ENCODE data around the gene IL22RA1. TPM values are rescaled to one million over a fixed set of nuclear protein-coding genes. Genes with fewer than 3 reads are reported as not detected.

Gene IL22RA1
- total and polyA plus RNA-seq, 2 experiments from 2014 or later: not detected

DNA sequence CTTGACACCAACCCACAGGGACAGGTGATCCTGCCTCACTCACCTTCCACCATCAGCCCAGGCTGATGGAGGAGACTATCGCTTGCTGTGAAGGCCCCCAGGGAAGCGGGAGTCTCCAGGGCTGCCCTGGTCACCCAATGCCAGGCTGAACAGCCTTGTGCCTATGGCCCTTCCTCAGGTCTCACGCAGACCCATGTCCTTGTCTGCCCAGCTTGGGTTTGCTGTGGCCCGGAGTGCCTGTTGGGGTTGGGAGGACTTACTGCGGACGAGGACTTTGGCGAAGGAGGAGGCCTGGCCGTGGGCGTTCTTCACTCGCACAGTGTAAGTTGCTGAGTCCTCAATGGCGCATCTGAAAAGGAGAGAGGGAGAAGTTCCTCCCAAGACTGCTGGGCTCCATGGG, 45.3 kb downstream of the IL22RA1 start:
- DNase-seq (ENCODE audit: low read depth in 1 of 2, low spot score in 1 of 2): no peak
- Histone ChIP-seq H3K4me3 (no peak overlapping the region), H3K27ac (no peak overlapping the region), H3K4me1 (ENCODE audit: low read depth) (peaks cover 30% of the 10 kb centered on the region), H3K27me3 (no peaks in the 10 kb centered on the region), H3K36me3 (no peaks in the 10 kb centered on the region), H3K9me3 (ENCODE audit: low read depth) (no peaks in the 10 kb centered on the region)
- no peak for TF ChIP-seq CTCF (IDR thresholded peaks at IDR 0.05; ENCODE audit: low read depth, low read length)

DNA sequence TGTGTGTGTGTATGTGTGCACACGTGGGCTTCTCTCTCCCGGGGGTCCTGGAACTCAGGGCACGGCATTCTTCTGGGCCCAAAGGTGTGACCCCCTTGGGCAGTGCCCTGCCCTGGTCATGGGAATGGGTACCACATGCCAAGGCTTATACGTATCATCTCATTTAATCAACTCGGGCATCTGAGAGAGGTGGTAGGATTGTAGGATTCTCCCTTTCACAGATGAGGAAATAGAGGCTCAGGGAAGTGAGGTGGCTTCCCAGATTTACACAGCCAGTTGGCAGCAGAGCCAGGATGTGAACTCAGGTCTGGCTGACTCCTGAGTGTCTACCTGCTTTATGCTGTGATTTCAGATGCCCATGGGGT, 46.2 kb downstream of the IL22RA1 start:
- peak overlapping the region; percentile 83 for H3K27ac ChIP-seq
- H3K9me3 ChIP-seq (ENCODE audit: low read depth): no peaks in the 10 kb centered on the region
- no peak for TF ChIP-seq CTCF (IDR thresholded peaks at IDR 0.05; ENCODE audit: low read depth, low read length)
- no peak overlapping the region for H3K4me3 ChIP-seq
- no peaks in the 10 kb centered on the region for H3K27me3 ChIP-seq
- no peaks in the 10 kb centered on the region for H3K36me3 ChIP-seq
- peaks cover 30% of the 10 kb centered on the region for H3K4me1 ChIP-seq (ENCODE audit: low read depth)
- DNase-seq (ENCODE audit: low read depth in 1 of 2, low spot score in 1 of 2): no peak

- peak in 1 of 2 donors; percentile 70 for DNase-seq (ENCODE audit: low read depth in 1 of 2, low spot score in 1 of 2)
- H3K27ac ChIP-seq: peak overlapping the region; percentile 83
- no peak overlapping the region for H3K4me3 ChIP-seq
- no peaks in the 10 kb centered on the region for H3K36me3 ChIP-seq
- H3K9me3 ChIP-seq (ENCODE audit: low read depth): no peaks in the 10 kb centered on the region
- TF ChIP-seq CTCF (IDR thresholded peaks at IDR 0.05; ENCODE audit: low read depth, low read length): no peak
- H3K27me3 ChIP-seq: no peaks in the 10 kb centered on the region
- peaks cover 30% of the 10 kb centered on the region for H3K4me1 ChIP-seq (ENCODE audit: low read depth)
Observed at GRCh38 chr1:24096009-24096738, 46.8 kb downstream of the IL22RA1 start.

GRCh38 chr1:24095140-24095859, 47.6 kb downstream of the IL22RA1 start:
- TF ChIP-seq CTCF (IDR thresholded peaks at IDR 0.05; ENCODE audit: low read depth, low read length): no peak
- peak in 1 of 2 donors; percentile 23 for DNase-seq (ENCODE audit: low read depth in 1 of 2, low spot score in 1 of 2)
- Histone ChIP-seq H3K27me3 (no peaks in the 10 kb centered on the region), H3K4me1 (ENCODE audit: low read depth) (peaks cover 30% of the 10 kb centered on the region), H3K27ac (peak overlapping the region; percentile 83), H3K36me3 (no peaks in the 10 kb centered on the region), H3K4me3 (no peak overlapping the region), H3K9me3 (ENCODE audit: low read depth) (no peaks in the 10 kb centered on the region)

DNA sequence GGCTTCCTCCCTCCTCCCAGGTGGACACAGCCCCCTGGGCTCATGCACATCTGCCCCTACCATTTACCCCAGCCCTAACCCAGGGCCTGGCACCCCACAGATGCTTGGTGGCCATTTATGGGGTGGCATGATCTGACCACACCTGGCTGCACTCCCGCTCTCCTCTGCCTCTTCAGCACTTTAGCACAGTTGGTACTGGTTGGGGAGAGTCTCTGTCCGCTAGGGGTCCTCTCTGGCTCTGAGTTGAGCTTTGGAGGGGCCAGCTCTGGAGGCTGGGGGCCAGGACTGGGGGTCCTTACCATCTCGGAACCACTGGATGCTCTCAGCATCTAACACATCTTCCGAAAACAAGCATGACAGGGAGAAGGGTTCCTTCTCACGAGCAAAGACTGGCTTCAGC, 48.4 kb downstream of the IL22RA1 start:
- Histone ChIP-seq H3K9me3 (ENCODE audit: low read depth) (no peaks in the 10 kb centered on the region), H3K36me3 (no peaks in the 10 kb centered on the region), H3K4me1 (ENCODE audit: low read depth) (peaks cover 30% of the 10 kb centered on the region), H3K27ac (peak overlapping the region; percentile 83), H3K27me3 (no peaks in the 10 kb centered on the region), H3K4me3 (no peak overlapping the region)
- peak in 1 of 2 donors; percentile 21 for DNase-seq (ENCODE audit: low read depth in 1 of 2, low spot score in 1 of 2)
- no peak for TF ChIP-seq CTCF (IDR thresholded peaks at IDR 0.05; ENCODE audit: low read depth, low read length)
